Ramos (cell line): ENCODE measurements around the gene ABCC4.
"Not testable (repeated sequence)": the region's sequence is repeated elsewhere in the genome, so short reads cannot be mapped to it uniquely, and the experiment has no call there.

Experiments used
- in situ Hi-C: fragments of 300-500 bp; cut with MboI; formaldehyde crosslinking; loops from one replicate; pipeline ENCODE4 v1.14.3; 2022; ENCODE audit warnings: low sequenced_read_pairs; ENCODE audit not compliant: unreplicated experiment

ABCC4 gene

DNA sequence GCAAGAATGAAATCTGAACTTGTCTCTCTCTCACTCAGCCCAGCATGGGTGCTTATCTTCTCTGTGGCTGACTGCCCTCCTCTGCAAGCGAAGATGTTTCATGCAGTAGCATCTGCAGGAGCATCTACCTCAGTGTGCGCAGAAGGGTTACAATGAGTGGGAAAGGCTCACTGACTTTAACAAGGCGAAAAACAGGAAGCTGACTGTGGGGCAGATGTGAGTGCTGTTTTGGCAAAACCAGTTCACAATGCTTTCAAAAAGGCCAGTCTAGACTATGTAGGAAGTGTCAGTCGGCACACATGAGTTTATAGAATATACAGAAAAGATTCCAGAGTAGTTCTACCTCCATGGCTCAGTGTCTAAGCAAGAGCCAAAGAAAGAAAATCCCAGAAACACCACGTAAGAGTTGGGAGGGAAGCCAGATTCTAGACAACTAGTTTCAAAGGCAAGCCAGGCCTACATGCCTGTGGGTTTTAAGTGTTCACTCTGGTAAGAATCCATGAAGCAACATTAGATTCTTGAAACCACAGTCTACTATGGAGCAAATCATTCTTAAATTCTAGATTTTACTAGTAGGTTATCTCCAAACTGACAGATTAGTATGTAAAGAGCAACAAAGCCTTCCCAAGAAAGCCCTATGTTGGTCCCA lies 124.5 kb downstream of the ABCC4 start:
- in situ Hi-C loops, result loop anchor here (25.0 kb wide), 1 partner anchor 1786 kb away; no protein-coding TSS in a partner anchor

DNA sequence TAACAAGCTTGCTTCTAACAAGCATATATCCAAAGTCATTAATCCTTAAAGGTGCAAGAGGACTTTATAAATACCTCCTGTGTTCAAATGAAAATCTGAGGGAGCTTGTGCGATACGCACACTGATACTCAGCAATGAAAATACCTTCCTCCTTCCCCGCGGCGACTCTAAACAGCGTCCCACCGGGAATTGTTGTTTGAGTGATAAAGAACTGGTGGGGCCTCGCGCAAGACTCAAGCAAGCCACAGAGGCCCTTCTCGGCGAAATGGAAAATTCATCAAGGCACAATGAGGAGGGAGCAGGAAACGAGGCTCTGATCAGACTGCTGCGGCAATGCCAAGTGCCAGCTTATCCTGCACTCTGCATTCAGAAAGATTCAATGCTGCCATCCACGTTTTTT lies 126.7 kb downstream of the ABCC4 start:
- in situ Hi-C loops, result no loop called here

- in situ Hi-C loops, result no loop called here
These were observed 133.1 kb downstream of the ABCC4 start for GRCh38 chr13:95168191-95168590.

- in situ Hi-C loops, result not testable (repeated sequence)
These were observed 134.2 kb downstream of the ABCC4 start for GRCh38 chr13:95167003-95167402.

GRCh38 chr13:95164830-95165229 lies 136.4 kb downstream of the ABCC4 start:
- in situ Hi-C loops, result no loop called here

DNA sequence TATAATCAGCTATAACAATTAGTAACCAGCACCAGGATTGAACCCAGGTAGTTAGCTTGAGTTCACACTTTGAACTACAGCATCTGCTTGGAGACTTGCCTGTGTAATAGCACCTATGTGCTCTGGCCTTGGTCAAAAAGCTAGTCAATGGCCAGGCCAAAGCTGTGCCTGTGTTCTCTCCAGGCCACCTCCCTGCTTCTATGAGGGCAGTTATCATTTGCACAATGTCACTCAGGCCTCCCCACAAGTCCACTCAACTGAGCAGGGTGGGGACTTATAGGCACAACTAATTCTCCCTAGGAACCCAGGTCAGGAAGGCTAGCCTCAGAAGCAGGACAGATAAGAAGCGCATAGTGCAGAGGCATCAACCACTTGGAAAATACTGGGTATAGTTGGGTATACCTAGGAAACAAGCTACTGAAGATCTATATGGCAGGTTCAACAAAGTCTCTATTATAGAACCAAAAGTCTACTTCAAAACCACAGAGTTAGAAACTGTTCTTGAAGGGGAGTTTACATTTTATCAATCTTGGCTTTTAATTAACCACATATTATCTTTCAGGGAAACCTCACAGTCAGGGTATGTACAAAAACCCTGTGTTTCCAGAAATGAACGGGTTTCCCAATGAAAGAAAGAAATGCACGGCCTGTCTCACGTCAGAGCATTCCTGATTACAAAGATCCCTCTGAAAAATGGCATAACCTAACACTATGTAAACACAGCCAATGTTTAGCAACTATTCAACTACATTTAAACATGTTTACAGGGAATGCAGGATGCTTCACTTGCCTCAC lies 140.9 kb downstream of the ABCC4 start:
- in situ Hi-C loops, result no loop called here

DNA sequence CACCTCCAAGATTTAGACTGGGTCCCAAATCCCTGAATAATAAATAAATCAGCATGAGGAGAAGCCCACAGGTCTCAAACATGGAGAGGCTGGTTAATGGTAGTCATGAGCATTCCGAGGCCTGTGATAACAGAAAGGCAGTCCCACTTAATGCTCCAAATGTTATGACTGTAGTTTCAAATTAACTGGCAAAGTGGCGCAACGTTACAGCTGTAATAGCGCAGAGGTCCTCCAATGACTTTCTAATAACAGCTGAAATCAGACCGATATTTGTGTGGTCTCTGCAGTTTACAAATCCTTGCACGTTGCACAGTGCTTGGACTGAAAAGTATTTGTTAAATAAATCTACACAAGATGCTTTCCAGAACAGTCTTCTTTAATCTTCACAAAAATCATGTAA lies 141.8 kb downstream of the ABCC4 start:
- in situ Hi-C loops, result no loop called here

GRCh38 chr13:95156208-95156607 lies 145.0 kb downstream of the ABCC4 start:
- in situ Hi-C loops, result no loop called here

GRCh38 chr13:95155504-95155903 lies 145.7 kb downstream of the ABCC4 start:
- in situ Hi-C loops, result no loop called here

GRCh38 chr13:95155093-95155492 lies 146.2 kb downstream of the ABCC4 start:
- in situ Hi-C loops, result no loop called here

GRCh38 chr13:95154413-95154886 lies 146.8 kb downstream of the ABCC4 start:
- in situ Hi-C loops, result no loop called here

DNA sequence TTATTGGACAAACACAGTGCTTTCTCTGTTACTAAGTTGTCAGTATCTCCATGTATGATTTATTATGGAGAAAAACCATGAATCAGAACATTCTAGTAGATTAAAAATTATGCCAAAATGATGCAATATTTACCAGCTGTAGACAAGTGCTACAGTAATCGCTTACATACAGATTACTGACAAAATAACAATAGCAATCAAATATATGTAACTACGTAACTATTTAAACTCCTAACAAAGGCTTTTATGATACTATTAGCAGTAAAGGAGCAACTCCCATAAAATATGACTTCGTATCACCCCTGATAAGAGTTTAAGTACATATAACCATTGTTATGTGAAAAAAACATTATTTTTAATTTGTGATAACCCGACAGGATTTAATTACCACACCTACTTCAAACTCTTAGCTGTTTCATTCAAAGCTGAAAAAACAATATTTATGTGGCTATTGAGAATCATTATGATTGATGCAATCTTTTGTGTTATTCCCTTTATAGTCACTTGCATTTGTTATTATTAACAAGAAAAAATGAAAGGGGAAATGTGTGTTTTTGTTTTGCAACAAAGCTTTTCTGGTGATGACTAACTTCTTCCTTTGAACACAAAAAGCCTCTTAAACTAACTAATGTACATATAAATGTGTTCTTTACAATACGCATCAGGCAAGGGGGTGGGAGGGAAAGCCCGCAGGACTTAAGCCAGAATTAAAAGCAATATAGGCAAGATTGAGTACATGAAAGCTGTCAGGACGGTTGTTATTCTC lies 147.4 kb downstream of the ABCC4 start:
- in situ Hi-C loops, result no loop called here

DNA sequence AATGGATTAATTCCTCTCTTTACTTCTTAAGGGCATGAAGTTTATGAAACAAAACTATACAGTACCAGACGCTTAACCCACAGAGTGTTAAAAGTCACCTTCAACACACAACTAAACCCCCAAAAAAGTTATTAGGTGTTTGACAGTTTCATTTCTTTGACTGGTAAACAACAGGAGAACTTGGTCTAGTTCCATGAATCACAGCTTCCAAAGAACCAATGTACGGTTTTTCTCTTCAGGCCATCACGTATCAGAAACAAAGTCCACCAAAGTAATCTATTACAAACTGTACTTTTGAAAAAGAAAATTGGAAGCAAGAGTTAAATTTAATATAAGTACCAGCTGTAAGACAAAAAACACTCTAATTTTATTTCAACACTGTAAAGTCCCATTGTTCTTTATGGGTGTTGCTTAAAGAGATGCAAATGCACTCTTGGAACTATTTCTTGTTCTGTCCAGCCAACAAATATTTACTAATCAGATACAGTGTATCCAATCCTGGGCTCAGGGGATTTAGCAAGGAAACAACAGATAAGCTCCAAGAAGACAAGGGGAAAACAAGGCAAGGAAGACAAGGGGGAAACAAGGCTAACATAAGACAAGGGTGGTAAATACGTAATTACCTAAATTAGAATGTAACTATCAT lies 149.2 kb downstream of the ABCC4 start:
- in situ Hi-C loops, result no loop called here

DNA sequence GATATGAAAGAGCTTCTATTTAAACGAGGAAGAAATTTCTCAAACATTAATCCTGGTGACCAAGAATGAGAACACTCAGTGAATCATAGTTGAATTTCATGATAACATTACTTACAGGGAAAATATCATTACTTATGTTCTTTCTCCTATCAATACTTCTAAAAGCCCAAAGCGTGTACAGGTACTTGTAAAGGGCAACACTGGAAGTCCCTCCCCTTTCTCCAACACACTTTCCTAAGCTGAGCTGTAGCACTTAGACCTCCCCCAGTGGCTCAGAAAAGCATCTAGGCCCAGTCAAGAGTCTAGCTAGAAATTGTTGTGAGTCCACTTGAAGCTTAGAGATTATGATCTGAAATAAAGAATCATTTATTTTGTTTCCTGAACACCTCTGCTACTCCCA lies 150.7 kb downstream of the ABCC4 start:
- in situ Hi-C loops, result no loop called here

GRCh38 chr13:95146486-95146885 lies 154.8 kb downstream of the ABCC4 start:
- in situ Hi-C loops, result no loop called here

DNA sequence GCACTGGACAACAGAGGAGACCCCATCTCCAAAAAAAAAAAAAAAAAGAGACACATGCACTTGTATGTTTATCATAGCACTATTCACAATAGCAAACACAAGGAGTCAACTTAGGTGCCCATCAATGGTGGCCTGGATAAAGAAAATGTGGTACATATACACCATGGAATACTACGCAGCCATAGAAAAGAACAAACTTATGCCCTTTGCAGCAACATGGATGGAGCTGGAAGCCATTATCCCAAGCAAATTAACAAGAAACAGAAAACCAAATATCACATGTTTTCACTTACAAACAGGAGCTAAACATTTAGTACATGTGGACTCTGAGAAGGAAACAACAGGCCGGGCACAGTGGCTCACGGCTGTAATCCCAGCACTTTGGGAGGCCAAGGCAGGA lies 155.7 kb downstream of the ABCC4 start:
- in situ Hi-C loops, result no loop called here

GRCh38 chr13:95140502-95140901 lies 160.7 kb downstream of the ABCC4 start:
- in situ Hi-C loops, result no loop called here

GRCh38 chr13:95138876-95139585 lies 162.2 kb downstream of the ABCC4 start:
- in situ Hi-C loops, result no loop called here

DNA sequence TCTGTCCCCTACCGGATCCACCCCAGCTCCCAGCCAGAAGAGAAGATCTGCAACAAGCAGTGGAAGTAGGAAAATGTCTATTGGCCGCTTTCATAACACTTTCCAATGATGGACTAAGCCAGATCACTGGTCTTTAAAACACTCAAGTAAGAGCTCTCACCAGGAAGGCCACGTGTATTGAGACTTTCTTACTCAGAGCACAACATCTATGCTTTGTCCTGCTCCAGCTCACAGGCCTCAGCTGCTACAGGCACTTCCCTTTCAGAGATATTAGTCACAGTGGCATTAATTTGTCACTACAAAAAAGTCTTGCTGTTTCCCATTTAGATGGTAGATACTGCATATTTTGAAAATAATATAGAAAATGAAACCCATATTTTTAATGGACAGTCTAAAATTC lies 164.2 kb downstream of the ABCC4 start:
- in situ Hi-C loops, result no loop called here

- in situ Hi-C loops, result no loop called here
These were observed 164.6 kb downstream of the ABCC4 start for GRCh38 chr13:95136638-95137037.
